Measurements from ENCODE around the gene FHL5.
A peak's percentile ranks its signal among the peaks of the same experiment; 100 is the strongest.
"Not testable (repeated sequence)": the region's sequence is repeated elsewhere in the genome, so short reads cannot be mapped to it uniquely, and the experiment has no call there.

FHL5 gene

GRCh38 chr6:96562886-96563285 lies at the start of gene FHL5:
Gene FHL5, plus strand, starts transcription at chr6:96563128. Its CDS starts 40,486 bp downstream, at chr6:96603614.
- no peak for DNase-seq (ENCODE audit: low spot score)

GRCh38 chr6:96520171-96521115 lies 42.5 kb upstream of the FHL5 start:
- no peak for DNase-seq (ENCODE audit: low spot score)

- DNase-seq (ENCODE audit: low spot score), result no peak
Measured at GRCh38 chr6:96521306-96521643, 41.7 kb upstream of the FHL5 start.

GRCh38 chr6:96521644-96522464 lies 41.1 kb upstream of the FHL5 start, which contains the start of gene UFL1:
Gene UFL1, plus strand, starts transcription at chr6:96521806. Its CDS starts 68 bp downstream, at chr6:96521874.
- peak; percentile 91 for DNase-seq (ENCODE audit: low spot score)

- DNase-seq (ENCODE audit: low spot score), result peak; percentile 25
Measured at GRCh38 chr6:96522465-96523009, 40.4 kb upstream of the FHL5 start.

- no peak for DNase-seq (ENCODE audit: low spot score)
Measured at GRCh38 chr6:96528193-96528592, 34.7 kb upstream of the FHL5 start.

GRCh38 chr6:96532399-96532798 lies 30.5 kb upstream of the FHL5 start:
- DNase-seq (ENCODE audit: low spot score), result no peak

GRCh38 chr6:96537726-96538125 lies 25.2 kb upstream of the FHL5 start:
- no peak for DNase-seq (ENCODE audit: low spot score)

- peak; percentile 9 for DNase-seq (ENCODE audit: low spot score)
Measured at GRCh38 chr6:96542702-96543101, 20.2 kb upstream of the FHL5 start.

- no peak for DNase-seq (ENCODE audit: low spot score)
Measured at GRCh38 chr6:96545882-96546281, 17.0 kb upstream of the FHL5 start.

- DNase-seq (ENCODE audit: low spot score), result no peak
Measured at GRCh38 chr6:96547654-96548053, 15.3 kb upstream of the FHL5 start.

- no peak for DNase-seq (ENCODE audit: low spot score)
Measured at GRCh38 chr6:96554558-96554957, 8.4 kb upstream of the FHL5 start.

GRCh38 chr6:96559740-96560139 lies 3.2 kb upstream of the FHL5 start:
- DNase-seq (ENCODE audit: low spot score), result not testable (repeated sequence)

- DNase-seq (ENCODE audit: low spot score), result no peak
Measured at GRCh38 chr6:96563853-96564252, 925 bp downstream of the FHL5 start.

GRCh38 chr6:96570053-96570452 lies 7.1 kb downstream of the FHL5 start:
- no peak for DNase-seq (ENCODE audit: low spot score)

GRCh38 chr6:96571551-96571950 lies 8.6 kb downstream of the FHL5 start:
- DNase-seq (ENCODE audit: low spot score), result no peak

- no peak for DNase-seq (ENCODE audit: low spot score)
Measured at GRCh38 chr6:96575359-96575758, 12.4 kb downstream of the FHL5 start.

GRCh38 chr6:96576221-96576620 lies 13.3 kb downstream of the FHL5 start:
- no peak for DNase-seq (ENCODE audit: low spot score)

- no peak for DNase-seq (ENCODE audit: low spot score)
Measured at GRCh38 chr6:96582021-96582420, 19.1 kb downstream of the FHL5 start.

- no peak for DNase-seq (ENCODE audit: low spot score)
Measured at GRCh38 chr6:96582436-96582835, 19.5 kb downstream of the FHL5 start.

GRCh38 chr6:96604420-96604819 lies 41.5 kb downstream of the FHL5 start:
- no peak for DNase-seq (ENCODE audit: low spot score)

- DNase-seq (ENCODE audit: low spot score), result no peak
Measured at GRCh38 chr6:96608074-96608473, 45.1 kb downstream of the FHL5 start.

- DNase-seq (ENCODE audit: low spot score), result no peak
Measured at GRCh38 chr6:96610019-96610418, 47.1 kb downstream of the FHL5 start.
